SK-N-MC (cell line): ENCODE measurements around the gene CA14.

ENCODE experiments used
- EZH2 ChIP-seq: fragments of 200-600 bp; sonication (generic); IDR thresholded peaks from one replicate; pipeline ENCODE4 v1.6.1; 2017; ENCODE audit warnings: antibody characterized with exemption
- FOXP2 ChIP-seq: optimal IDR thresholded peaks from 2 replicates; pipeline ENCODE3; 2011; ENCODE audit warnings: mild to moderate bottlenecking, moderate library complexity; ENCODE audit not compliant: insufficient read depth; ENCODE audit errors: extremely low read length, control extremely low read depth
- POLR2AphosphoS5 ChIP-seq: IDR thresholded peaks from 2 replicates; pipeline ENCODE4 v1.6.1; 2012; ENCODE audit warnings: mild to moderate bottlenecking, low read depth, low read length, borderline replicate concordance

DNA sequence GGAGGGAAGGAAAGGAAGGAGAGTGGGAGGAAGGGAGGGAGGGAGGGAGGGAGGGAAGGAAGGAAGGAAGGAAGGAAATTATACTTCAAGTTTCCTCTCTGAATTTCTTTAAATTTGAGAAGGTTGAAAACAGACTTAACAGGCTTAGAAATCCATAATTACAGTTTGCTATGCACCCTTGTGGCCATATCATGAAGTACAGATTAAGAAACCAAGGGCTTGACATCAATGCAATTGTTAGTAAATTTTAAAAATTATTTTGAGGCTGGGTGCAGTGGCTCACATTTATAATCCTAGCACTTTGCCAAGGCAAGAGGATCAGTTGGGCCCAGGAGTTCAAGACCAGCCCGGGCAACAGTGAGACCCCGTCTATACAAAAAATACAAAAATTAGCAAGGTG is 36.0 kb upstream of the CA14 start:
- no peak for TF ChIP-seq POLR2AphosphoS5
- no peak for TF ChIP-seq EZH2
- TF ChIP-seq FOXP2, result no peak
